ENCODE results near the gene DNAI1.

DNA sequence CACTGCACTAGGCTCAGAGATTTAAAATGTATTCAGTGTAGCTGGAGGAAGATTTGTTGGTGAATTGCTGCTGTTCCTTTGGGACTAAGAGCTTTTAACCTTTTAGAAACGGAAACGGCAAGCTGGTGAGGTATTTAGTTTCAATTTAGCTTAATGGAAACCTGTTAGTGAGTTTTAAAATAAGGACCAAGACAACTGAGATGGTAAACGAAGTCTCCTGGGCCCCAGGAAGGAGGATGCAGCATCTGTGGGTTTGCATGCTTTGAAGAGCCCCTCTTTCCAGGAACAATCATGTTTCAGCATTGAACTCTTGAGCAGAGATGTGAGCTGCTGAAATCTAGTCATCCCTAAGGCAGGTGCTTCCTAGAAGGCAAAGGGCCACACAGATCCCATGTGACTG is 16.5 kb downstream of the DNAI1 start:
- TF ChIP-seq MXI1 (IDR thresholded peaks at IDR 0.05; ENCODE audit: low read depth, low read length), result no peak
- TF ChIP-seq SIN3A (IDR thresholded peaks at IDR 0.05; ENCODE audit: borderline replicate concordance, low read depth, low read length), result no peak
- TF ChIP-seq, protein P1, sequence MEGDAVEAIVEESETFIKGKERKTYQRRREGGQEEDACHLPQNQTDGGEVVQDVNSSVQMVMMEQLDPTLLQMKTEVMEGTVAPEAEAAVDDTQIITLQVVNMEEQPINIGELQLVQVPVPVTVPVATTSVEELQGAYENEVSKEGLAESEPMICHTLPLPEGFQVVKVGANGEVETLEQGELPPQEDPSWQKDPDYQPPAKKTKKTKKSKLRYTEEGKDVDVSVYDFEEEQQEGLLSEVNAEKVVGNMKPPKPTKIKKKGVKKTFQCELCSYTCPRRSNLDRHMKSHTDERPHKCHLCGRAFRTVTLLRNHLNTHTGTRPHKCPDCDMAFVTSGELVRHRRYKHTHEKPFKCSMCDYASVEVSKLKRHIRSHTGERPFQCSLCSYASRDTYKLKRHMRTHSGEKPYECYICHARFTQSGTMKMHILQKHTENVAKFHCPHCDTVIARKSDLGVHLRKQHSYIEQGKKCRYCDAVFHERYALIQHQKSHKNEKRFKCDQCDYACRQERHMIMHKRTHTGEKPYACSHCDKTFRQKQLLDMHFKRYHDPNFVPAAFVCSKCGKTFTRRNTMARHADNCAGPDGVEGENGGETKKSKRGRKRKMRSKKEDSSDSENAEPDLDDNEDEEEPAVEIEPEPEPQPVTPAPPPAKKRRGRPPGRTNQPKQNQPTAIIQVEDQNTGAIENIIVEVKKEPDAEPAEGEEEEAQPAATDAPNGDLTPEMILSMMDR (IDR thresholded peaks at IDR 0.05), result no peak
- TF ChIP-seq EP300 (IDR thresholded peaks at IDR 0.05; ENCODE audit: borderline replicate concordance in 1 of 2, low read depth in 1 of 2, low read length in 1 of 2), result no peak
